ENCODE data around the gene IRAK1. TPM values are rescaled to one million over a fixed set of nuclear protein-coding genes. Genes with fewer than 3 reads are reported as not detected.

IRAK1 gene
- polyA plus RNA-seq, 1 donor from 2014 or later: 6.8 TPM

DNA sequence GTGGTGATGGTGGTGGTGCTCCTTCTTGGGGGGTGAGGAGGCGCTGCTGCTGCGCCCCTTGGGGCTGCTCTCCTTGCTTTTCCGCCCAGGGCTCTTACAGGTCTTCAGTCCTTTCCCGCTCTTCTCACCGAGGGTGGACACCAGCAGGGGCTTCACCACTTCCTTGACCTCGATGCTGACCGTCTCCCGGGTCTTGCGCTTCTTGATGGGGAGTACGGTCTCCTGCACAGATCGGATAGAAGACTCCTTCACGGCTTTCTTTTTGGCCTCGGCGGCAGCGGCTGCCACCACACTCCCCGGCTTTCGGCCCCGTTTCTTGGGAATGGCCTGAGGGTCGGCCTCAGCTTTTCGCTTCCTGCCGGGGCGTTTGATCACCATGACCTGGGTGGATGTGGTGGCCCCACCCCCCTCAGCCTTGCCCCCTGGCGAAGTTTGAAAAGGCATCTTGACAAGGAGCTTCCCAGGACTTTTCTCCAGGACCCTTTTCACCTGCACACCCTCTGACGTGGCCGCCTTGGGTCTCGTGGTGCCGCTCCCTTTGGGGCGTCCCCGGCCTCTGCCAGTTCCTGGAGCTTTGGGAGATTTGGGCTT lies 11.1 kb upstream of the IRAK1 start:
- Histone ChIP-seq H3K27me3 (ENCODE audit: insufficient read depth, low read depth, low read length) (no peaks in the 10 kb centered on the region), H3K4me2 (ENCODE audit: low read length) (no peak overlapping the region), H3K9ac (ENCODE audit: low read length) (no peak overlapping the region), H3K36me3 (ENCODE audit: insufficient read depth, low read length) (no peaks in the 10 kb centered on the region), H3F3A (ENCODE audit: insufficient read depth, low read length, poor library complexity, severe bottlenecking) (no peaks in the 10 kb centered on the region), H3K27ac (ENCODE audit: low read length) (no peak overlapping the region), H4K20me1 (ENCODE audit: insufficient read depth) (no peaks in the 10 kb centered on the region), H3K4me3 (ENCODE audit: low read length) (no peak overlapping the region), H3K79me2 (replicated peaks; ENCODE audit: insufficient read depth, low read length) (no peaks in the 10 kb centered on the region), H3K9me3 (ENCODE audit: low read length) (no peaks in the 10 kb centered on the region), H3K9me2 (ENCODE audit: insufficient read depth, low read length) (no peaks in the 10 kb centered on the region), H2AFZ (ENCODE audit: low read depth, low read length) (no peak overlapping the region)
- no peak for TF ChIP-seq MXI1 (conservative IDR thresholded peaks at IDR 0.05; ENCODE audit: poor library complexity, severe bottlenecking)
- TF ChIP-seq REST (IDR thresholded peaks at IDR 0.05; ENCODE audit: borderline replicate concordance): no peak
- TF ChIP-seq TAF1 (IDR thresholded peaks at IDR 0.05; ENCODE audit: low read depth): no peak
- TF ChIP-seq POLR2AphosphoS5 (IDR thresholded peaks at IDR 0.05): no peak
- TF ChIP-seq RAD21 (conservative IDR thresholded peaks at IDR 0.05): no peak
- TF ChIP-seq EZH2 (IDR thresholded peaks at IDR 0.05; ENCODE audit: borderline replicate concordance, insufficient read depth, low read length, poor library complexity, severe bottlenecking): no peak
- TF ChIP-seq, protein P1, sequence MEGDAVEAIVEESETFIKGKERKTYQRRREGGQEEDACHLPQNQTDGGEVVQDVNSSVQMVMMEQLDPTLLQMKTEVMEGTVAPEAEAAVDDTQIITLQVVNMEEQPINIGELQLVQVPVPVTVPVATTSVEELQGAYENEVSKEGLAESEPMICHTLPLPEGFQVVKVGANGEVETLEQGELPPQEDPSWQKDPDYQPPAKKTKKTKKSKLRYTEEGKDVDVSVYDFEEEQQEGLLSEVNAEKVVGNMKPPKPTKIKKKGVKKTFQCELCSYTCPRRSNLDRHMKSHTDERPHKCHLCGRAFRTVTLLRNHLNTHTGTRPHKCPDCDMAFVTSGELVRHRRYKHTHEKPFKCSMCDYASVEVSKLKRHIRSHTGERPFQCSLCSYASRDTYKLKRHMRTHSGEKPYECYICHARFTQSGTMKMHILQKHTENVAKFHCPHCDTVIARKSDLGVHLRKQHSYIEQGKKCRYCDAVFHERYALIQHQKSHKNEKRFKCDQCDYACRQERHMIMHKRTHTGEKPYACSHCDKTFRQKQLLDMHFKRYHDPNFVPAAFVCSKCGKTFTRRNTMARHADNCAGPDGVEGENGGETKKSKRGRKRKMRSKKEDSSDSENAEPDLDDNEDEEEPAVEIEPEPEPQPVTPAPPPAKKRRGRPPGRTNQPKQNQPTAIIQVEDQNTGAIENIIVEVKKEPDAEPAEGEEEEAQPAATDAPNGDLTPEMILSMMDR (IDR thresholded peaks at IDR 0.05; ENCODE audit: poor library complexity, severe bottlenecking): no peak
- no peak for TF ChIP-seq SMC3 (conservative IDR thresholded peaks at IDR 0.05; ENCODE audit: poor library complexity)
- no peak for TF ChIP-seq EP300 (conservative IDR thresholded peaks at IDR 0.05; ENCODE audit: poor library complexity, severe bottlenecking)

DNA sequence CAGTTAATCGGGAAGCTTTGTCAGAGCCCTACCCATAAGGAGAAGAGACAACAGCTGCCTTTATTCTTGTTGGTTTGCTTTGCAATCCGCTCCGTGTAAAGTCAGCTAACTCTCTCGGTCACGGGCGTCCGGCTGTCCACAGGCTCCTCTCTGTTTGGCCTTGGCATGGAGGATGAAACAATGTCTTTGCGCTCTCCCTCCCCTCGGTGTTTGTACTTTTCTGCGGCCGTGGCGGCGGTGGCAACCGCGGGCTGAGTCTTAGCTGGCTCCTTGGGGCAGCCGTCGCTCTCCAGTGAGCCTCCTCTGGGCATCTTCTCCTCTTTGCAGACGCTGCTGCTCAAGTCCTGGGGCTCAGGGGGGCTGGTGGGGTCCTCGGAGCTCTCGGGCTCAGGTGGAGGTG lies 10.6 kb upstream of the IRAK1 start:
- no peaks in the 10 kb centered on the region for H3K27me3 ChIP-seq (ENCODE audit: insufficient read depth, low read depth, low read length)
- TF ChIP-seq RAD21 (conservative IDR thresholded peaks at IDR 0.05): no peak
- TF ChIP-seq, protein P1 (IDR thresholded peaks at IDR 0.05; ENCODE audit: poor library complexity, severe bottlenecking): no peak
- no peak for TF ChIP-seq TAF1 (IDR thresholded peaks at IDR 0.05; ENCODE audit: low read depth)

More for the DNA sequence above, 10.6 kb upstream of the IRAK1 start:
- H3K9ac ChIP-seq (ENCODE audit: low read length): no peak overlapping the region
- no peaks in the 10 kb centered on the region for H3K9me3 ChIP-seq (ENCODE audit: low read length)
- no peak overlapping the region for H3K27ac ChIP-seq (ENCODE audit: low read length)
- no peak overlapping the region for H2AFZ ChIP-seq (ENCODE audit: low read depth, low read length)
- H3F3A ChIP-seq (ENCODE audit: insufficient read depth, low read length, poor library complexity, severe bottlenecking): no peaks in the 10 kb centered on the region
- H3K36me3 ChIP-seq (ENCODE audit: insufficient read depth, low read length): no peaks in the 10 kb centered on the region
- H3K4me2 ChIP-seq (ENCODE audit: low read length): no peak overlapping the region
- no peaks in the 10 kb centered on the region for H3K9me2 ChIP-seq (ENCODE audit: insufficient read depth, low read length)
- H3K79me2 ChIP-seq (replicated peaks; ENCODE audit: insufficient read depth, low read length): no peaks in the 10 kb centered on the region
- no peaks in the 10 kb centered on the region for H4K20me1 ChIP-seq (ENCODE audit: insufficient read depth)
- no peak overlapping the region for H3K4me3 ChIP-seq (ENCODE audit: low read length)
